ENCODE results near the gene HHIPL1. TPM values are rescaled to one million over a fixed set of nuclear protein-coding genes. Genes with fewer than 3 reads are reported as not detected.
A peak's percentile ranks its signal among the peaks of the same experiment; 100 is the strongest.

Gene HHIPL1
- total RNA-seq, 2 donors from 2014 or later: under 0.01 to 0.26 TPM

DNA sequence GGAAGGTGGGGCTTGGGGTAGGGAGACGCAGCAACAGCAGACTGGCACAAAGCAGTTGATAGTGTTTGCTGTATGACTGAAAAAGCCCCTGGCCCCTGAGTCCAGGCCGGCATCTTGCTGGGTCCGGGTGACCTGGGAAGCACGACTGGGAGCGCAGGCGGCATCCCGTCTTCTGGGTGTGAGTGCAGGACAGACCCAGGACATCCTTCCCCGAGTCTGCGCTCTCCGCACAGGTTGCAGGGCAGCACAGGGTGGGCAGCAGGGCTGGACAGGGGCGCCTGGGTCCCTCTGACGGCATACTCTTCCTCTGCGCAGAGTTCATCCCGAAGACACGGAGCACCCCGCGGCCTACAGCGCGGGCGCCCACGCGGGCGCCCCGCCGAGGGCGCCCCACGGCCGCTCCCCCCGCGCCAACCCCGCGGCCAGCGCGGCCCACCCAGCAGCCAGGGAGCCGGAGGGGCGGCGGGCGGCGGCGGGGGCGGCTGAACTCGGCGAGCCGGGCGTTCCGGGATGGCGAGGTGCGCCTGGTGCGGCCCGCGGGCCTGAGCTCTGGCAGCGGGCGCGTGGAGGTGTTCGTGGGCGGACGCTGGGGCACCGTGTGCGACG, 29.9 kb downstream of the HHIPL1 start:
- Histone ChIP-seq H3K4me3 (no peak overlapping the region), H3K4me1 (no peaks in the 10 kb centered on the region), H3K27ac (no peak overlapping the region), H3K9me3 (no peaks in the 10 kb centered on the region), H3K36me3 (replicated peaks in 1 of 2; ENCODE audit: insufficient read depth in 1 of 2, low read depth in 2 of 2) (no peaks in the 10 kb centered on the region), H3K27me3 (no peaks in the 10 kb centered on the region)
- DNase-seq: no peak
- TF ChIP-seq, protein P1, sequence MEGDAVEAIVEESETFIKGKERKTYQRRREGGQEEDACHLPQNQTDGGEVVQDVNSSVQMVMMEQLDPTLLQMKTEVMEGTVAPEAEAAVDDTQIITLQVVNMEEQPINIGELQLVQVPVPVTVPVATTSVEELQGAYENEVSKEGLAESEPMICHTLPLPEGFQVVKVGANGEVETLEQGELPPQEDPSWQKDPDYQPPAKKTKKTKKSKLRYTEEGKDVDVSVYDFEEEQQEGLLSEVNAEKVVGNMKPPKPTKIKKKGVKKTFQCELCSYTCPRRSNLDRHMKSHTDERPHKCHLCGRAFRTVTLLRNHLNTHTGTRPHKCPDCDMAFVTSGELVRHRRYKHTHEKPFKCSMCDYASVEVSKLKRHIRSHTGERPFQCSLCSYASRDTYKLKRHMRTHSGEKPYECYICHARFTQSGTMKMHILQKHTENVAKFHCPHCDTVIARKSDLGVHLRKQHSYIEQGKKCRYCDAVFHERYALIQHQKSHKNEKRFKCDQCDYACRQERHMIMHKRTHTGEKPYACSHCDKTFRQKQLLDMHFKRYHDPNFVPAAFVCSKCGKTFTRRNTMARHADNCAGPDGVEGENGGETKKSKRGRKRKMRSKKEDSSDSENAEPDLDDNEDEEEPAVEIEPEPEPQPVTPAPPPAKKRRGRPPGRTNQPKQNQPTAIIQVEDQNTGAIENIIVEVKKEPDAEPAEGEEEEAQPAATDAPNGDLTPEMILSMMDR (IDR thresholded peaks at IDR 0.05): no peak
- TF ChIP-seq POLR2A (IDR thresholded peaks at IDR 0.05): no peak
- ATAC-seq: no peak
- 86 to 90% methylated on average over 4 to 16 of the region's 60 CpGs for WGBS, 2 donors
- intact Hi-C loops (cut with DNase I): no loop called here

DNA sequence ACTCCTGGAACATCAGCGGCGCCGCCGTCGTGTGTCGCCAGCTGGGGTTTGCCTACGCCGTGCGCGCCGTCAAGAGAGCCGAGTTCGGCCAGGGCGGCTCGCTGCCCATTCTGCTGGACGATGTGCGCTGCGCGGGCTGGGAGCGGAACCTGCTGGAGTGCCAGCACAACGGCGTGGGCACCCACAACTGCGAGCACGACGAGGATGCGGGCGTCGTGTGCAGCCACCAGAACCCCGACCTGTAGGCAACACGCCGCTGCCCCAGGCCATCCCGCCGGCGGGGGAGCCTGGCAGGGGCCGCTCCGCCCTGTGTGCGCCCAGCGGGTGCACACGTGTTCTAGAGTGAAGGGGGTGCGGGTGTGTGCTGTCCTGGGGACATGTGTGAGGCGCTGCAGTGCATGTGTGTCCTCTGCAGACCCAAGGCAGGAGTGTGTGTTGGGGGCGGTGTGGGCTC, 30.5 kb downstream of the HHIPL1 start:
- Histone ChIP-seq H3K4me3 (no peak overlapping the region), H3K4me1 (no peaks in the 10 kb centered on the region), H3K27ac (no peak overlapping the region), H3K27me3 (no peaks in the 10 kb centered on the region), H3K9me3 (no peaks in the 10 kb centered on the region), H3K36me3 (replicated peaks in 1 of 2; ENCODE audit: insufficient read depth in 1 of 2, low read depth in 2 of 2) (no peaks in the 10 kb centered on the region)
- TF ChIP-seq POLR2A (IDR thresholded peaks at IDR 0.05): no peak
- TF ChIP-seq, protein P1 (IDR thresholded peaks at IDR 0.05): no peak
- 46% methylated on average over 38 of the region's 42 CpGs; no CpG with 5 or more reads in 1 of the 2 donors for WGBS, 2 donors
- intact Hi-C loops (cut with DNase I): no loop called here
- DNase-seq (no peak), ATAC-seq (no peak)

DNA sequence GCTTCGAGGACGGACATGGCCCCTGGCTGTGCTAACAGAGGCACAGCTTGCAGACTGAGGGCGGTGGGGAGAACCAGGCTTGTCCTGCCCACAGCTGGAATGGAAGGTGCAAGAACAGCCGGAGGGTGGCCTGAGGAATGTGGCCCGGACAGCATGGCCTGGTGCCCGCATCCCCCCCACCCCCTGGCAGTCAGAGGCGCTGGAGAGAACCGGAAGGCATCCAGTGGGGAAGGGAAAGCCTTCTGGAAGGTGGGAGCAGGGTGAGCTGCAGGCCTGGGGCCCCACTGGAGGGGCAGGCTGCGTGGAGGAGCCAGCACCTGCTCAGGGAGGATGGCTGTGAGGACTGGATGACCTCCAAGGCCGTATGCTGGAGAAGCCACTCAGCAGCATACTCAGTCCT, 31.0 kb downstream of the HHIPL1 start:
- Histone ChIP-seq H3K4me1 (no peaks in the 10 kb centered on the region), H3K27ac (no peak overlapping the region), H3K27me3 (no peaks in the 10 kb centered on the region), H3K9me3 (no peaks in the 10 kb centered on the region), H3K4me3 (no peak overlapping the region), H3K36me3 (replicated peaks in 1 of 2; ENCODE audit: insufficient read depth in 1 of 2, low read depth in 2 of 2) (no peaks in the 10 kb centered on the region)
- DNase-seq: peak in 1 of 4 donors; percentile 9
- intact Hi-C loops (cut with DNase I): no loop called here
- no peak for ATAC-seq
- TF ChIP-seq, protein P1 (IDR thresholded peaks at IDR 0.05): no peak
- no peak for TF ChIP-seq POLR2A (IDR thresholded peaks at IDR 0.05)
- WGBS, 2 donors: 39% methylated on average over 10 of the region's 10 CpGs; no CpG with 5 or more reads in 1 of the 2 donors

DNA sequence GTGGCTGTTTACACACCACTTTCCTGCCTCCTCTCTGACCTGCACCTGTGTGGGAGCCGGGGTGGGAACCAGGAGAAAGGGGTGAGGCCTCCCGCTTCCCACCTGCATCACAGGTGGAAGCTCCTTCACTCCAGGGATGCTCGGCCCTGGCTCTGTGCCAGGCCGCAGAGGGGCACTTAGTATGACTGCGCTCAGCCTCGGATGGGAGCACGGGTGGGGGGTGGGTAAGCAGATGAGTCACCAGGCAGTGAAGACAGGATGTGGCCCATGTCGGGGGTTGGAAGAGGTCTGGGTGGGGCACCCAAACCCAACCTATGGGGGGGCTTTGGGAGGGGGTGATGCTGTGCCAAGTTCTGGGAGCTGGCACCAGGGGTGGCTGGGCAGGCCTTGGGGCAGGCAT, 31.7 kb downstream of the HHIPL1 start:
- intact Hi-C loops (cut with DNase I): no loop called here
- no peak overlapping the region for H3K27ac ChIP-seq
- H3K9me3 ChIP-seq: no peaks in the 10 kb centered on the region
- no peaks in the 10 kb centered on the region for H3K36me3 ChIP-seq (replicated peaks in 1 of 2; ENCODE audit: insufficient read depth in 1 of 2, low read depth in 2 of 2)
- TF ChIP-seq POLR2A (IDR thresholded peaks at IDR 0.05): no peak
- TF ChIP-seq, protein P1 (IDR thresholded peaks at IDR 0.05): no peak
- no peaks in the 10 kb centered on the region for H3K4me1 ChIP-seq
- ATAC-seq (no peak), DNase-seq (peak in 1 of 4 donors; percentile 13)
- no peaks in the 10 kb centered on the region for H3K27me3 ChIP-seq
- WGBS, 2 donors: 67 to 87% methylated on average over 3 to 8 of the region's 8 CpGs
- no peak overlapping the region for H3K4me3 ChIP-seq
